HepG2 (cell line): ENCODE data around the gene ADORA2B. TPM values are rescaled to one million over a fixed set of nuclear protein-coding genes. Genes with fewer than 3 reads are reported as not detected.

Experiments used
- CHCHD3 ChIP-seq: sonication (generic); formaldehyde crosslinking; IDR thresholded peaks from 2 replicates; pipeline ENCODE4 v1.8.0; 2022; ENCODE audit warnings: mild to moderate bottlenecking, missing genetic modification reagents, moderate library complexity
- DBP ChIP-seq: sonication (generic); formaldehyde crosslinking; IDR thresholded peaks from 2 replicates; pipeline ENCODE4 v1.4.0; 2020; ENCODE audit warnings: missing genetic modification reagents; ENCODE audit errors: not compliant biosample characterization
- FLYWCH1 ChIP-seq: sonication (generic); formaldehyde crosslinking; IDR thresholded peaks from 2 replicates; pipeline ENCODE4 v1.8.1; 2023; ENCODE audit warnings: mild to moderate bottlenecking, missing genetic modification reagents
- KDM6A ChIP-seq: IDR thresholded peaks from 2 replicates; pipeline ENCODE4 v1.6.1; 2016; ENCODE audit warnings: low read depth
- MAZ ChIP-seq, 2 experiments: sonication (generic) in 1 of 2; formaldehyde crosslinking in 1 of 2; IDR thresholded peaks; 2 replicates each; pipeline versions ENCODE4 v1.5.0 to v1.6.1; 2012 to 2020; ENCODE audit warnings: low read depth in 2 of 2, mild to moderate bottlenecking in 2 of 2, borderline replicate concordance in 1 of 2, improper control_type of control experiment in 1 of 2, low read length in 1 of 2, missing genetic modification reagents in 1 of 2, moderate library complexity in 1 of 2
- MLLT10 ChIP-seq: sonication (generic); formaldehyde crosslinking; IDR thresholded peaks from 2 replicates; pipeline ENCODE4 v1.4.0; 2020; ENCODE audit warnings: missing genetic modification reagents
- MXI1 ChIP-seq: IDR thresholded peaks from 3 replicates; pipeline ENCODE4 v1.6.1; 2012; ENCODE audit warnings: low read depth, low read length, inconsistent platforms, borderline replicate concordance
- XRCC5 ChIP-seq: fragments of 200-400 bp; formaldehyde crosslinking; optimal IDR thresholded peaks from 2 replicates; pipeline ENCODE3; 2017; ENCODE audit warnings: mild to moderate bottlenecking, low read length
- ZBTB14 ChIP-seq: sonication (generic); formaldehyde crosslinking; IDR thresholded peaks from 2 replicates; pipeline ENCODE4 v1.4.0; 2020; ENCODE audit warnings: missing genetic modification reagents
- ZBTB26 ChIP-seq: IDR thresholded peaks from 2 replicates; pipeline ENCODE4 v1.6.1; 2016; ENCODE audit warnings: missing compliant biosample characterization, missing genetic modification reagents, borderline replicate concordance
- ZC3H4 ChIP-seq: sonication (generic); formaldehyde crosslinking; IDR thresholded peaks from 2 replicates; pipeline ENCODE4 v1.4.0; 2020; ENCODE audit warnings: missing genetic modification reagents, borderline replicate concordance
- ZNF207 ChIP-seq: fragments of 450-650 bp; IDR thresholded peaks from 2 replicates; pipeline ENCODE4 v1.6.1; 2016; ENCODE audit warnings: antibody characterized with exemption, borderline replicate concordance
- ZNF501 ChIP-seq: sonication (generic); formaldehyde crosslinking; IDR thresholded peaks from 2 replicates; pipeline ENCODE4 v1.5.1; 2020; ENCODE audit warnings: mild to moderate bottlenecking, moderate library complexity, missing genetic modification reagents
- ZNF556 ChIP-seq: sonication (generic); formaldehyde crosslinking; IDR thresholded peaks from 2 replicates; pipeline ENCODE4 v1.4.0; 2020; ENCODE audit warnings: mild to moderate bottlenecking, missing genetic modification reagents, borderline replicate concordance
- ZNF652 ChIP-seq: IDR thresholded peaks from 2 replicates; pipeline ENCODE4 v1.6.1; 2016; ENCODE audit warnings: low read depth, borderline replicate concordance
- ZNF766 ChIP-seq: sonication (generic); formaldehyde crosslinking; IDR thresholded peaks from 2 replicates; pipeline ENCODE4 v1.5.0; 2020; ENCODE audit warnings: missing genetic modification reagents, borderline replicate concordance
- ZSCAN30 ChIP-seq: sonication (generic); formaldehyde crosslinking; IDR thresholded peaks from 2 replicates; pipeline ENCODE4 v1.5.0; 2020; ENCODE audit warnings: mild to moderate bottlenecking, missing genetic modification reagents
- polyA plus RNA-seq, 8 experiments: library from polyadenylated mRNA; depleted of rRNA in 3 of 8; stranded (reverse) in 7 of 8; unstranded in 1 of 8; fragments of >200 nt; fragmentation: Illumina TruSeq in 4 of 8; extraction: Trizol in 4 of 8; gene quantifications; 2 replicates each; pipeline versions ENCODE4 v1.2.1 to v1.2.3, GENCODE V29; 2011 to 2016; ENCODE audit warnings: low read depth in 4 of 8, missing spikeins in 1 of 8, mixed read lengths in 1 of 8; ENCODE audit not compliant: insufficient read depth in 1 of 8
- total RNA-seq, 5 experiments: library from RNA; depleted of rRNA; stranded (reverse); fragments of >200 nt; fragmentation: Illumina TruSeq; extraction: Trizol; gene quantifications; 2 replicates each; pipeline ENCODE4 v1.2.3, GENCODE V29; 2016; ENCODE audit warnings: low read depth in 1 of 5
- TF ChIP-seq, protein P1 (sequence below): sonication (generic); formaldehyde crosslinking; IDR thresholded peaks from 2 replicates; pipeline ENCODE4 v1.5.0; 2020; ENCODE audit warnings: missing genetic modification reagents, mild to moderate bottlenecking, borderline replicate concordance
- TF ChIP-seq, protein P2 (sequence below): sonication (generic); formaldehyde crosslinking; IDR thresholded peaks from 2 replicates; pipeline ENCODE4 v1.5.1; 2020; ENCODE audit warnings: missing genetic modification reagents, mild to moderate bottlenecking, borderline replicate concordance
- TF ChIP-seq, protein P3 (sequence below): sonication (generic); formaldehyde crosslinking; IDR thresholded peaks from 2 replicates; pipeline ENCODE4 v1.8.1; 2023; ENCODE audit warnings: mild to moderate bottlenecking, missing genetic modification reagents

Gene ADORA2B
- total and polyA plus RNA-seq, 2 of the 13 experiments (the other 11 are each of a cell fraction or from before 2014, with no cell fraction given), result 10.4 to 20.0 TPM

DNA sequence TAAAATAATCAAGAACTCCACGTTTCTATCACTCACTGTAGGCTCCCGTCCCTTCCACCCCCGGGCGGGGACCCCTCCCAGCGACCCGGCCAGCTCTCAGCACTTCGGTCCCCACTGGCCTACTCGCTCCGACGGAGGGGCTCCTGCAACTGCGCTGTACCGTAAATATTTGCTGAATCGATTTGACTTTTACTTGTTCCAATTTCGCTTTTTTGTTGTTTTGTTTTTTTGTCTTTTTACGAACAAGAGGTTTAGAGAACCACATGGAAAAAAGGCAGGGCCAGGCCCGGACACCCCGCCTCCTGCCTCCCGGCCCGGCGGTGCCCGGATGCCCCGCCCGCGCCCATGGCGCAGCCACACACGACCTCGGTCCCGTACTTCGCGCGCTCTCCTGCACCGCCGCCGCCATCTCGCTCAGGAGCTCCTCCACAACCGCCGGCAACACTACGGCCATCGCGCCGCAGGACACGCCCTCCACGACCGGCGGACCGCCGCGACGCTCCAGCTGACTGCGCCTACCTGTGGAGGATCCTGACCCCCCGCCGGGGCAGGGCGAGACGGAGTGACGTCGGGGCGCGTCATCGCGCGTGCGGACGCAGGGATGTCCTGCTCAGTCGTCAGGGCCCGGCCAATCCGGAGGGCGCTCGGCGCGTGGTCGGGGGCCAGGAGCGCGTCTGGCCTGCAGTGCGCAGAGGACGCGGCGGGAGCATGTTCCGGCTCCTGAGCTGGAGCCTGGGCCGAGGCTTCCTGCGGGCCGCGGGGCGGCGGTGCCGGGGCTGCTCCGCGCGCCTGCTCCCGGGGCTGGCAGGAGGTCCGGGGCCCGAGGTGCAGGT lies 54.4 kb downstream of the ADORA2B start, which contains the start of the genes TTC19 and ZSWIM7 (continued):
- TF ChIP-seq DBP (CRISPR knock-in tag) (peak; percentile 75), ZNF501 (CRISPR knock-in tag) (0 out of 2 replicates have a peak, but pooled peaks have one; percentile 79), ZNF556 (CRISPR knock-in tag) (no peak; the same call in 1 of the 2 replicates), FLYWCH1 (CRISPR knock-in tag) (0 out of 2 replicates have a peak, but pooled peaks have one; percentile 16), ZNF207 (no peak), MXI1 (peak; percentile 83; the same call in 1 of the 3 replicates), CHCHD3 (CRISPR knock-in tag) (peak; percentile 84), ZBTB26 (CRISPR knock-in tag) (peak; percentile 85), ZBTB14 (CRISPR knock-in tag) (no peak), ZC3H4 (CRISPR knock-in tag) (no peak), KDM6A (CRISPR knock-in tag) (peak; percentile 36; the same call in 1 of the 2 replicates), ZSCAN30 (peak; percentile 71; the same call in 1 of the 2 replicates), MLLT10 (CRISPR knock-in tag) (no peak), MAZ (IDR thresholded peaks at IDR 0.05; ENCODE audit: borderline replicate concordance, low read depth, low read length) (peak; percentile 74), MAZ (CRISPR knock-in tag; IDR thresholded peaks at IDR 0.05; ENCODE audit: low read depth) (peak; percentile 99), ZNF766 (peak; percentile 87), ZNF652 (peak; percentile 21; the same call in 1 of the 2 replicates), XRCC5 (peak; percentile 71)
- TF ChIP-seq, protein P1, sequence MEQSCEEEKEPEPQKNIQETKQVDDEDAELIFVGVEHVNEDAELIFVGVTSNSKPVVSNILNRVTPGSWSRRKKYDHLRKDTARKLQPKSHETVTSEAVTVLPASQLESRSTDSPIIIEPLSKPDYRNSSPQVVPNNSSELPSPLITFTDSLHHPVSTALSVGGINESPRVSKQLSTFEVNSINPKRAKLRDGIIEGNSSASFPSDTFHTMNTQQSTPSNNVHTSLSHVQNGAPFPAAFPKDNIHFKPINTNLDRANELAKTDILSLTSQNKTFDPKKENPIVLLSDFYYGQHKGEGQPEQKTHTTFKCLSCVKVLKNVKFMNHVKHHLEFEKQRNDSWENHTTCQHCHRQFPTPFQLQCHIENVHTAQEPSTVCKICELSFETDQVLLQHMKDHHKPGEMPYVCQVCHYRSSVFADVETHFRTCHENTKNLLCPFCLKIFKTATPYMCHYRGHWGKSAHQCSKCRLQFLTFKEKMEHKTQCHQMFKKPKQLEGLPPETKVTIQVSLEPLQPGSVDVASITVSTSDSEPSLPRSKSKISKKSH (CRISPR knock-in tag), result no peak; the same call in 1 of the 2 replicates
- TF ChIP-seq, protein P2, sequence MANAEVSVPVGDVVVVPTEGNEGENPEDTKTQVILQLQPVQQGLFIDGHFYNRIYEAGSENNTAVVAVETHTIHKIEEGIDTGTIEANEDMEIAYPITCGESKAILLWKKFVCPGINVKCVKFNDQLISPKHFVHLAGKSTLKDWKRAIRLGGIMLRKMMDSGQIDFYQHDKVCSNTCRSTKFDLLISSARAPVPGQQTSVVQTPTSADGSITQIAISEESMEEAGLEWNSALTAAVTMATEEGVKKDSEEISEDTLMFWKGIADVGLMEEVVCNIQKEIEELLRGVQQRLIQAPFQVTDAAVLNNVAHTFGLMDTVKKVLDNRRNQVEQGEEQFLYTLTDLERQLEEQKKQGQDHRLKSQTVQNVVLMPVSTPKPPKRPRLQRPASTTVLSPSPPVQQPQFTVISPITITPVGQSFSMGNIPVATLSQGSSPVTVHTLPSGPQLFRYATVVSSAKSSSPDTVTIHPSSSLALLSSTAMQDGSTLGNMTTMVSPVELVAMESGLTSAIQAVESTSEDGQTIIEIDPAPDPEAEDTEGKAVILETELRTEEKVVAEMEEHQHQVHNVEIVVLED, result peak; percentile 99
- TF ChIP-seq, protein P3, sequence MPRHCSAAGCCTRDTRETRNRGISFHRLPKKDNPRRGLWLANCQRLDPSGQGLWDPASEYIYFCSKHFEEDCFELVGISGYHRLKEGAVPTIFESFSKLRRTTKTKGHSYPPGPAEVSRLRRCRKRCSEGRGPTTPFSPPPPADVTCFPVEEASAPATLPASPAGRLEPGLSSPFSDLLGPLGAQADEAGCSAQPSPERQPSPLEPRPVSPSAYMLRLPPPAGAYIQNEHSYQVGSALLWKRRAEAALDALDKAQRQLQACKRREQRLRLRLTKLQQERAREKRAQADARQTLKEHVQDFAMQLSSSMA (CRISPR knock-in tag), result peak; percentile 87
